Middle frontal gyrus (tissue), 1 donor: Measurements from ENCODE around the gene CDK3.
"Not testable (repeated sequence)": the region's sequence is repeated elsewhere in the genome, so short reads cannot be mapped to it uniquely, and the experiment has no call there.

Experiments
- DNase-seq: peaks from one replicate; pipeline ENCODE4 v3.0.0-alpha.2; 2015; ENCODE audit warnings: low spot score; ENCODE audit errors: extremely low spot score

CDK3 gene

GRCh38 chr17:76000755-76001521, at the start of gene CDK3:
CDK3 (plus strand) TSS chr17:76000855; CDS start chr17:76001426, 571 bp downstream.
- no peak for DNase-seq

DNA sequence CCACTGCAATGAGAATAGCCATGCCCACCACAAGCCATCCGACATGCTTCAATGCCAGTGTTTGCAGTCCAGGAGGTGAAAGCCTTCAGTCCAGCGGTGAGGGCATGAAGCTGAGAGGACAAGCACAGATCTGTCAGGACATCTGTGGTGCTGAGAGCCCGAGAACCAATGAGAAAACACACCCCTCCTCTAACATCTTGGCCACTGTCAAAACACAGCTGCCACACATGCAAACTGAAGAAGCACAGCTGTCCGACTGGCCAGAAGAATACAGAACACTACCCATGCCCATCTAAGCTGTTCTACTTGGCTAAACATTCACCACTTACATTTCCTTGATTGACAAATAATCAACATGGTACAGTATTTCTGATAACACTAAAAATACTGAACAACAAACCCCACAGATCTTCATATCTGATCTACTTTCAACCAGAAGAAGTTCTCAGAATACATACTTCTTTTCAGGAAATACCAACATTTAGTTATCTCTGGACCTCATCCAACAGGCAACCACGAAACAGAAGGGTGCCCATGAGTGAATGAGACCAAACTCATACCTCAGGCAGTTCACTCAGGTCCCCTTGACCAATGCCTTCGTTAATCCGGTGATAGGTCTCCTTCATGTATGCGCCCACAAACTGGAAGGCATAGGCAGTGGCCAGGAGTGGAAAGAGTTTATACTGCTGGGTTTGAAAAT, 49.6 kb upstream of the CDK3 start:
- no peak for DNase-seq

GRCh38 chr17:75959051-75959838, 41.4 kb upstream of the CDK3 start:
- no peak for DNase-seq

DNA sequence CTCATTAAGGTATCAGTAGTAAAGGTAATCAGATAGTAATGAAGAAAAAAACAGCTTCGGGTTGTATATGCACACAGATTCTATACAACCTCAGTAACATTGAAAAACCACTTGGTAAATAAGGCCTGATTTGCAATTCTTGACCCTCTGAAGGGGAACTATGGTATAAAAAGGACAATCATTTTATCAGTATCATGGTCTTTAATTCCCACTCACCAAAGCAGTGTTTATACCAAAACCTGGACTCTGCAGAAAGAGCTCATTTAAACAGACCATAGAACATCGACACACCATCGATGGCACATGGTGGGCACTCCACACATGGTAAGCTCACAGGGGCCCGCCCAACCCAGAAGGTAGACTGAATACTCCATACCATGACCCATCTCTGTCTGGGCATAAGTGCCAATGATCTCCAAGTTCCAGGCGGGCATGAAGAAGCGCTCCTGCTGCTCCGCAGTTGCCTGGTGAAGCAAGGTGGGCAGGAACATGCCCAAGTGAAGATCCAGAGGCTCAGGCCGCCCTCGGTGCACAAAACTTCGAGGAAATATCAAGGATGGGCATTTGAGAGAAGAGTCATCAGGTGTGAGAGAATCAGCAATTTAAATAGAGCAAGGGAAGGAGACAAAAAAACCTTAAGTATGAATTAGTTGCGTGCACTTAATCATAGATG, 40.7 kb upstream of the CDK3 start:
- no peak for DNase-seq

DNA sequence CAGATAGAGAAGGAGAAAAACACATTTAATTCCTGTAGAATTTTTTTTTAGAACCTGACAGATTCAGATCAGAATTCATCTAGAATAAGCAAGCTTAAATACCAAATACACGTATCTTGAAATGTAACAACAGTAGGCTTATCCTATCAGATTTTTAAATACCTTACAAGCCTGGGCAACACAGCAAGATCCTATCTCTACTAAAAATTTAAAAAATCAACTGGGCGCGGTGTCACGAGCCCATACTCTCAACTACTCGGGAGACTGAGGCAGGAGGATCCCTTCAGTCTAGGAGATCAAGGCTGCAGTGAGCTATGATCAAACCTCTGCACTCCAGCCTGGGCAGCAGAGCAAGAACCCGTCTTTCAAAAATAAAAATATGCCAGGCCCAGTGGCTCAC, 35.2 kb upstream of the CDK3 start:
- no peak for DNase-seq

DNA sequence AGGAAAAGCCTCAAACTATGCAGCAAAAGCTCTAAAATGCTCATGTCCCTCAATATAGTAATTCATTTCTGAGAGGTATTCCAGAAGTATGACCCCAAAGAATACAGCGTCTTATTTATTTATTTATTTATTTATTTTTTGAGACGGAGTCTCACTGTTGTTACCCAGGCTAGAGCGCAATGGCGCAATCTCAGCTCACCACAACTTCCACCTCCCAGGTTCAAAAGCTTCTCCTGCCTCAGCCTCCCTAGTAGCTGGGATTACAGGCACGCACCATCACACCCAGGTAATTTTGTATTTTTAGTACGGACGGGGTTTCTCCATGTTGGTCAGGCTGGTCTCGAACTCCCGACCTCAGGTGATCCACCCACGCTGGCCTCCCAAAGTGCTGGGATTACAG, 31.6 kb upstream of the CDK3 start:
- DNase-seq, result not testable (repeated sequence)

DNA sequence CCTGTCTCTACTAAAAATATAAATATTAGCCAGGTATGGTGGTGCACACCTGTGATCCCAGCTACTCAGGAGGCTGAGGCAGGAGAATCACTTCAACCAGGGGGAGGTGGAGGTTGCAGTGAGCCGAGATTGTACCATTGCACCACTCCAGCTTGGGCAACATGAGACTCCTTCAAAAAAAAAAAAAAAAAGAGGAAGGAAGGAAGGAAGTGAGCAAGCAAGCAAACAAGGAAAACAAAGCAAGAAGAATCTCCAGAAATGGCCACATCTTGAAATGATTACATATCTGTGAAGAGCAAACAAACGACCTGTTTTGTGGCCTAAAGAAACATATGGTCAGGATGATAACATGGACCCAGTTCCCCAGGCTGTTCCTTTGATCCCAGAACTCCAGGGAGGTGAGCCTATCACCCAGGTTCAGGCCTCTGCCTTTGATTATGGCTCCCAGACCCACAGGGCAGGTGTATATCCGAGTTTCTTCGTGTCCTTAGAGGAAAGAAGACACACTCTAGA, 30.6 kb upstream of the CDK3 start:
- no peak for DNase-seq

- DNase-seq, result no peak
These were observed 30.0 kb upstream of the CDK3 start for GRCh38 chr17:75970626-75971025.

DNA sequence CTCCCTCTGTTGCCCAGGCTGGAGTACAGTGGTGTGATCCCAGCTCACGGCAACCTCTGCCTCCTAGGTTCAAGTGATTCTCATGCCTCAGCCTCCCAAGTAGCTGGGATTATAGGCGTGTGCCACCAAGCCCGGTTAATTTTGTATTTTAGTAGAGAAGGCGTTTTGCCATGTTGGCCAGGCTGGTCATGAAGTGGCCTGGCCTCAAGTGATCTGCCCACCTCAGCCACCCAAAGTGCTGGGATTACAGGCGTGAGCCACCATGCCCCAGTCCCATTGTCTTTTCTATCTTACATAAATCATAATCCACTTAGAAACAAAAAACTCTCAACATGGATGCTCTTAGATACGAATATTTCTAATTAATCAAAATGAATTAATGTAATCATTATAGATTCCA, 25.5 kb upstream of the CDK3 start:
- not testable (repeated sequence) for DNase-seq

- DNase-seq, result no peak
These were observed 24.9 kb upstream of the CDK3 start for GRCh38 chr17:75975757-75976174.

DNA sequence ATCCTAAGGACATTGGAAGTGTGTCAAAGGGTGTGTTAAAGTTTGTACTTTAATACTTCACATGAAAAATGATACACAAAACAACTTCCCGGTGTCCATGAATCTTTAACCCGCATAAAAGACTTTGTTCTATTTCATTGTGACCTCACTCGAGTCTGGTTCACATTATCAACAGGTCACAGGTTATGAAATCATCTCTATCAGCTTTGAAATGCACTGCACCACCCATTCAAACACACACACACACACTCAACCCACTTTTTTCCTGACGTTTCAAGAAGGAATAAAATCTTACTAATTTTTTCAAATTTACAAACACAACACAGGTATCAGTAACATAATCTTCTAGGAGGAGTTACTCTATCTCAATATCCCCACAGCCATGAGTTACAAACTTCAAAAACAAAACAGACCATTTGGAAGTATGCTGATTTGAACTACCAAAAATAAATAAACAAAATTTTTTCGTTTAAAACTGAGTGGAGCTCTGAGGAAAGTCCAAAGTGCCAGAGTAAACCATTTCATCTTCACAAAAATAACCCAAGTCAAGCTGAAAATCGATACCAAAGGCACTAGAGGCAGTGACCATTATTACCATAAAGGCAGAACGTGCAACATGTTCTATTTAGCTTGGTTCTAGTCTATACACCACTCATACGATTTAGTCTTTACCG, 24.3 kb upstream of the CDK3 start:
- no peak for DNase-seq

DNA sequence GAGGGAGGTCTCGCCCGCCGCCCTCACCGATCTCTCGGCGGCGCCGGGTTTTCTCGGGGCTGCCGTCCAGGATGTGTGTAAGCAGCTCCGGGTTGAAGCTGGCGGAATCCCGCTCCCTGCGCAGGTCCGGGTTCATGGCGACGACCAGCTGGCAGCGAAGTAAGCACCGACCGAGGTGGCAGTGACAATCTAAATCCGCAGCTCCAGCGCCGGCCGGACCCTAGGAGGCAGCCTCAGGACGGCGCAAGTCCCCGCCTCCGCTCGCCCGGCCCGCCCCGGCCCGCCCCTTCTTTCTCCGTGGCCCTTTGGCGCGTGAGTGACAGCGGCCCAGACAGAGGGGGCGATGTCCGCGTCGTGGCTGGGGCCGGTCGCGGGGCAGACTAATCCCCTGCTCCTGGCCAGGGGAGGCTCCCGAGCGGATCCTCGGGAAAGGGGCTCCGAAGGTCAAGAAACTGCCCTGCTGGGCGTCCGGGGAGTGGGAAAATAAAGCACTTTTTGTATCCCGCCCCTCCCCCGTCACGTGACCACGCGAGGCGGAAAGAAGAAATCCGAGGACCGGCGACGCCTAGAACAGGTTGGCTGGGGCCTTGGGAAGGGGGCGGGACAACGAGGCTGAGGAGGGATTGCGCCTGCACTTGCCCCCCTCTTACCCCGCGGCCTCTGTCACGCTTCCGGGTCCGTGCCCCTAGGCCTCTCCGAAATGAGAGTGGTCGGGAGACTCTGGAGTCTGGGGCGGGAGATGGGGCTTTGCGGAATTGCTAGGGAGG, 21.5 kb upstream of the CDK3 start, which contains the start of the genes ACOX1 and TEN1:
Gene ACOX1, minus strand, starts transcription at position 229 of the 767 bp plus-strand sequence. Its CDS starts 93 bp downstream, at position 136.
Gene TEN1, plus strand, starts transcription at position 303 of the 767 bp plus-strand sequence. CDS start 6,953 bp downstream, outside the sequence.
- peak; percentile 88 for DNase-seq

- DNase-seq, result no peak
These were observed 20.9 kb upstream of the CDK3 start for GRCh38 chr17:75979705-75980187.

GRCh38 chr17:75980188-75981018, 20.3 kb upstream of the CDK3 start:
- no peak for DNase-seq

DNA sequence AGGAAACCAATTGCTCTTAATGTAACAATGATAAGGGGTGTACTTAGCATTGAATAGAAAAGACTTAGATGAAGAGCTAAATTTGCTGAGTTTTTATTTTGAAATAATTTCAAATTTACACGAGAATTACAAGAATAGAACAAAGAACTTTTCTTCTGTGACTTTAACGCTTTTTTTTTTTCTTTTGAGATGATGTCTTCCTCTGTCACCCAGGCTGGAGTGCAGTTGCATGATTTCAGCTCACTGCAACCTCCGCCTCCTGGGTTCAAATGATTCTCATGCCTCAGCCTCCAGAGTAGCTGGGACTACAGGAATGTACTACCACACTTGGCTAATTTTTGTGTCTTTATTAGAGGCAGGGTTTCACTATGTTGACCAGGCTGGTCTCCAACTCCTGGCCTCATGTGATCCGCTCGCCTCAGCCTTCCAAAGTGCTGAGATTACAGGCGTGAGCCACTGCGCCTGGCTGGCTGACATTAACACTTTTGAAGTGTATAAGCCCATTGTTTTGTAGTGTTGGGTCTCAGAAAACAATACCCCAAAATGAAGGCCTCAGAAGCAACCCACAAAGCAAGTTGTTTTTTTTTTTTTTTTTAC, 19.5 kb upstream of the CDK3 start:
- no peak for DNase-seq

DNA sequence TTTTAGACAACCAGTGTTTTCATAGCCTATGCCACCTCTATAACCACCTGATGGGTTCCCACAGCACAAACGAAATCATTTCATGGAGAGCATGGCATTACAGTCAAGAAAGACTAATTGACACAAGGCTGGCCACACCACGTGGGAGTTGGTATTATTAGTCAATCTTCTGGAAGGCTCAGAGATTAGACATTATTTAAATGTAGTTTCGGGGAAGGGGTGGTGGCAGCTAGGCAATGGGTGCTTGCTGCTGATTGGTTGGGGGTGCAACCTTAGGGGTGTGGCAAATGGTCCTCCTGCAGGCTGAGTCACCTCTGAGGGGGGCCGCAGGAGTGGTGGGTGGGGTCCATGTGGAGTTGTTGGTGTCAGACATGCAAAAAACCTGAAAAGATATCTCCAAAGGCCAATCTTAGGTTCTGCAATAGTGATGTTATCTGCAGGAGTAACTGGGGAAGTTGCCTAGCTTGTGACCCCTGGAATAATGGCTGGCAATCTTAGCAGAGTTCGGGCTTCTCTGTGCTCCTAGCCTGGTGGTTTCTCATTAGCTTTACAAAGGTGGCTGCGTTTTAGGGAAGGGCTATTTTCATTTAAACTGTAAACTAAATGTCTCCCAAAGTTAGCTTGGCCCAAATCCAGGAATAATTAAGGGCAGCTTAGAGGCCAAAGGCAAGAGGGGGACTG, 17.0 kb upstream of the CDK3 start:
- DNase-seq, result no peak

- no peak for DNase-seq
These were observed 14.7 kb upstream of the CDK3 start for GRCh38 chr17:75985986-75986385.

- no peak for DNase-seq
These were observed 13.6 kb upstream of the CDK3 start for GRCh38 chr17:75987041-75987440.
